Thyroid gland (tissue), 4 donors: ENCODE measurements around the gene ING4.

ENCODE experiments used
- CTCF ChIP-seq, 6 experiments: fragments of 200-600 bp in 3 of 6; fragments of 450-650 bp in 3 of 6; sonication (generic) in 3 of 6; IDR thresholded peaks; one replicate each; pipeline ENCODE4 v1.5.1; 2016 to 2019; ENCODE audit warnings: antibody characterized with exemption in 6 of 6, mild to moderate bottlenecking in 2 of 6, inconsistent platforms in 1 of 6, moderate library complexity in 1 of 6
- POLR2A ChIP-seq, 2 donors: fragments of 450-650 bp; IDR thresholded peaks; one replicate each; pipeline ENCODE4 v1.6.1; 2017; ENCODE audit warnings: antibody characterized with exemption in 2 of 2, mild to moderate bottlenecking in 2 of 2, moderate library complexity in 1 of 2

- TF ChIP-seq CTCF (IDR thresholded peaks at IDR 0.05) (peak in 5 of 6 experiments; percentile 23 to 65 (median 43)), POLR2A (IDR thresholded peaks at IDR 0.05) (no peak)
Measured at GRCh38 chr12:6620137-6620884, 42.6 kb downstream of the ING4 start.
